Endothelial cell of umbilical vein (primary cell): ENCODE results near the gene GNG3.

Source experiments
- CTCF ChIP-seq, 2 donors: IDR thresholded peaks; 1 replicate in 1 of 2; 2 replicates in 1 of 2; pipeline ENCODE4 v1.5.1; 2011; ENCODE audit warnings: low read length in 2 of 2, mild to moderate bottlenecking in 2 of 2, moderate library complexity in 2 of 2, control low read depth in 1 of 2, inconsistent platforms in 1 of 2, low read depth in 1 of 2; ENCODE audit not compliant: insufficient read depth in 1 of 2; ENCODE audit errors: extremely low read depth in 1 of 2
- EZH2 ChIP-seq: IDR thresholded peaks from 2 replicates; pipeline ENCODE4 v1.6.1; 2012; ENCODE audit warnings: borderline replicate concordance, low read depth, mild to moderate bottlenecking, moderate library complexity, low read length, inconsistent platforms; ENCODE audit not compliant: severe bottlenecking
- FOS ChIP-seq: IDR thresholded peaks from 2 replicates; pipeline ENCODE4 v1.6.1; 2011; ENCODE audit warnings: mild to moderate bottlenecking, low read length, moderate library complexity, borderline replicate concordance; ENCODE audit not compliant: insufficient read depth
- JUN ChIP-seq: IDR thresholded peaks from 2 replicates; pipeline ENCODE4 v1.6.1; 2011; ENCODE audit warnings: borderline replicate concordance, low read depth; ENCODE audit not compliant: insufficient read length, insufficient read depth
- POLR2A ChIP-seq: IDR thresholded peaks from 2 replicates; pipeline ENCODE4 v1.6.1; 2012; ENCODE audit warnings: low read depth, mild to moderate bottlenecking, control low read depth, low read length
- POLR2AphosphoS5 ChIP-seq: IDR thresholded peaks from 2 replicates; pipeline ENCODE4 v1.6.1; 2012; ENCODE audit warnings: low read depth, mild to moderate bottlenecking, control low read depth, low read length, moderate library complexity; ENCODE audit not compliant: insufficient read depth

- TF ChIP-seq CTCF (IDR thresholded peaks at IDR 0.05; ENCODE audit: extremely low read depth in 1 of 2, insufficient read depth in 1 of 2, low read depth in 1 of 2, low read length in 2 of 2) (no peak), POLR2AphosphoS5 (peak; percentile 100), POLR2A (peak; percentile 100), EZH2 (no peak), FOS (no peak), JUN (no peak)
Observed at GRCh38 chr11:62665075-62665598, 42.3 kb upstream of the GNG3 start, which contains the start of the genes C11orf98 and CSKMT.
